Lower lobe of right lung (tissue), 2 donors: Measurements from ENCODE around the gene RELCH. TPM values are rescaled to one million over a fixed set of nuclear protein-coding genes. Genes with fewer than 3 reads are reported as not detected.

ENCODE experiments used
- ATAC-seq, 2 donors: fragments of 200-7000 bp; cut with Tn5 transposase; one replicate each; pipeline ENCODE4 v1.9.1; 2020 to 2022; ENCODE audit warnings: mild to moderate bottlenecking in 2 of 2, moderate library complexity in 2 of 2
- DNase-seq: peaks from one replicate; pipeline ENCODE4 v3.0.0-alpha.2; 2020
- H3K27ac ChIP-seq: fragments of 200-600 bp; one replicate; pipeline ENCODE4 v1.8.0; 2022
- H3K27me3 ChIP-seq: fragments of 200-600 bp; one replicate; pipeline ENCODE4 v1.8.0; 2022; ENCODE audit warnings: low read depth
- H3K36me3 ChIP-seq: fragments of 200-600 bp; one replicate; pipeline ENCODE4 v1.8.0; 2022; ENCODE audit warnings: mild to moderate bottlenecking
- H3K4me1 ChIP-seq: fragments of 200-600 bp; one replicate; pipeline ENCODE4 v1.8.0; 2022
- H3K4me3 ChIP-seq: fragments of 200-600 bp; one replicate; pipeline ENCODE4 v1.8.0; 2022; ENCODE audit warnings: mild to moderate bottlenecking
- H3K9me3 ChIP-seq: fragments of 200-600 bp; one replicate; pipeline ENCODE4 v1.8.0; 2022
- intact Hi-C: fragments of 100-400 bp; cut with DNase I; formaldehyde crosslinking; loops from one replicate; pipeline ENCODE4 v1.11.0; 2022
- total RNA-seq: library from RNA; stranded (reverse); fragmentation: NEBNext Ultra II Directional; extraction: Animal tissue kit (Norgen Biotek cat#: 25700); gene quantifications from one replicate; pipeline ENCODE4 v1.2.1, GENCODE V29; 2021
- TF ChIP-seq, protein P1 (sequence below): fragments of 200-600 bp; IDR thresholded peaks from one replicate; pipeline ENCODE4 v1.8.0; 2022; ENCODE audit warnings: antibody characterized with exemption, mild to moderate bottlenecking
- donor health status: DM: no; HTN: yes; CAD: no; lungs with severe emphysema.

The RELCH gene
- total RNA-seq, 1 donor from 2014 or later: 29.9 TPM

DNA sequence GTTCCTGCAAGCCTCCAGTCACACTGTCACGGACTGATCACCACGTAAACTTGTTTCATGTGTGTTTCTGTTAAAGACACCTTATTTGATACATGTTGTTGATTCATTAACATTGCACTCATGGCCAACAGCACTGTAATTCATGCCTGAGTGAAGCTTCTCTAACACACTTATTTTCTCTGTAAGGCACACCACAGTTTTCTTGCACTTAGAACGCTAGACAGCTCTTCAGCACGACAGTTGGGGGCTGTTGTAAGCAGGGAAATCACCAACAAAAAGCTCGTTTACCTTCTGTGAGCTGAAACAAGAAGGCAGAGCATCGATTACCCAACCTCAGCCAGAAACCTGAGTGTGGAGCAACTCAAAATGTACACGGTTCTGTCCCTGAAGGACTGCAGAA is 166.1 kb downstream of the RELCH start:
- no peaks in the 10 kb centered on the region for H3K9me3 ChIP-seq
- intact Hi-C loops: no loop called here
- H3K27ac ChIP-seq: no peak overlapping the region
- no peak overlapping the region for H3K4me3 ChIP-seq
- DNase-seq (no peak), ATAC-seq (no peak)
- H3K27me3 ChIP-seq: no peaks in the 10 kb centered on the region
- no peaks in the 10 kb centered on the region for H3K36me3 ChIP-seq
- H3K4me1 ChIP-seq: no peaks in the 10 kb centered on the region
- TF ChIP-seq, protein P1, sequence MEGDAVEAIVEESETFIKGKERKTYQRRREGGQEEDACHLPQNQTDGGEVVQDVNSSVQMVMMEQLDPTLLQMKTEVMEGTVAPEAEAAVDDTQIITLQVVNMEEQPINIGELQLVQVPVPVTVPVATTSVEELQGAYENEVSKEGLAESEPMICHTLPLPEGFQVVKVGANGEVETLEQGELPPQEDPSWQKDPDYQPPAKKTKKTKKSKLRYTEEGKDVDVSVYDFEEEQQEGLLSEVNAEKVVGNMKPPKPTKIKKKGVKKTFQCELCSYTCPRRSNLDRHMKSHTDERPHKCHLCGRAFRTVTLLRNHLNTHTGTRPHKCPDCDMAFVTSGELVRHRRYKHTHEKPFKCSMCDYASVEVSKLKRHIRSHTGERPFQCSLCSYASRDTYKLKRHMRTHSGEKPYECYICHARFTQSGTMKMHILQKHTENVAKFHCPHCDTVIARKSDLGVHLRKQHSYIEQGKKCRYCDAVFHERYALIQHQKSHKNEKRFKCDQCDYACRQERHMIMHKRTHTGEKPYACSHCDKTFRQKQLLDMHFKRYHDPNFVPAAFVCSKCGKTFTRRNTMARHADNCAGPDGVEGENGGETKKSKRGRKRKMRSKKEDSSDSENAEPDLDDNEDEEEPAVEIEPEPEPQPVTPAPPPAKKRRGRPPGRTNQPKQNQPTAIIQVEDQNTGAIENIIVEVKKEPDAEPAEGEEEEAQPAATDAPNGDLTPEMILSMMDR: no peak

DNA sequence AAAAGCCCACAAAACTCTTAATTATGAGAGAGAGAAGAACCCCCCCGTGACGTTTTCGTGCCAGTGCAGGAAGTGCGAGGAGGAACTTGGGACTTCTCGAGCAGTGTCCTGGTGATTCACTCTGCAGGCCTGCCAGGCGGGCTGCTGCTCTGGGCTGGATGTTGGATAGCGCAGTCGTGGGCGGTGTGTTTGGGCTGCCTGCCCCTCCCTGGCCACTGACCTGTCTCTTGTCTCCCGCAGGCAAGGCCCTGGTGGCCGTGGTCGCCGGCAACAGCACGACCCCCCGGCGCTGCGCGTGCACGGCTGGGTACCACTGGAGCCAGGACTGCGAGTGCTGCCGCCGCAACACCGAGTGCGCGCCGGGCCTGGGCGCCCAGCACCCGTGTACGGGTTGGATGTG is 167.1 kb downstream of the RELCH start:
- H3K4me3 ChIP-seq: no peak overlapping the region
- no peak overlapping the region for H3K27ac ChIP-seq
- DNase-seq: no peak
- no peaks in the 10 kb centered on the region for H3K36me3 ChIP-seq
- no peaks in the 10 kb centered on the region for H3K27me3 ChIP-seq
- TF ChIP-seq, protein P1: no peak
- no peaks in the 10 kb centered on the region for H3K9me3 ChIP-seq
- ATAC-seq: peak in 1 of 2 donors; percentile 38
- intact Hi-C loops: no loop called here
- H3K4me1 ChIP-seq: no peaks in the 10 kb centered on the region

DNA sequence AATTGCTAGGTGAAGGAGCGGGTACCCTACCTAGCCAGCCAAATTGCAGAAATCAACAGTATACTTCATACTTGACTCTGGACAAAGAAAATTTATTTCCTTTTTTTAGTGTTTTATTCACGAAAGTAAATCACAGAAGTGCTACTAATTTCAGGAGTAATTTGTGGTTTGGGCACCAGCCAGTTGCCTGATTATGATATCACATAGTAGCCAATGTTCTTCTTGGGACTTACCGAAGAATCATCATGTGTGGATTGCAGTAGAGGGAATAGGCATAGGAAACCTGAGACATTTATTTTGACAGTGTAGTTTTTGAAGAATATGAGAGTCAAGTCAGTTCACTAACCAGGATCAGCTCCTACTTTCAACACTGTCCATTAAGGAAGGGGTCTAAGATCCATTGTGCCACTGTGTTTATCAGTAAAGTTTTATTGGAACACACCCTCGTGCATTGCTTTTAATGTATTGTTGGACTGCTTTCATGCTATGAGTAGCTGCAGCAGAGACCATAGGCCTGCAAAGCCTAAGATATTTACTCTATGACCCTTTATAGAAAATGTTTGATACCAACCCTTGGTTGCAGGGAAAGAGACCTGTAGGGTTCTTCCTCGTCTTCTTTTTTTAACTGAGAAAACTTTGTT is 170.1 kb downstream of the RELCH start:
- no peaks in the 10 kb centered on the region for H3K27me3 ChIP-seq
- no peaks in the 10 kb centered on the region for H3K36me3 ChIP-seq
- H3K9me3 ChIP-seq: no peaks in the 10 kb centered on the region
- H3K4me1 ChIP-seq: no peaks in the 10 kb centered on the region
- DNase-seq (no peak), ATAC-seq (no peak)
- intact Hi-C loops: no loop called here
- TF ChIP-seq, protein P1: no peak
- no peak overlapping the region for H3K4me3 ChIP-seq
- H3K27ac ChIP-seq: no peak overlapping the region

Other genes starting within 250 kb of the RELCH start
- gene PIGN, start 199 bp upstream of the RELCH start, total RNA-seq: 25.9 TPM
- 3.9 TPM for gene TNFRSF11A, start 138.1 kb downstream of the RELCH start, total RNA-seq